Natural killer cell treated with Interleukin-12 subunit alpha and Interleukin-12 subunit beta and Interleukin-15 and Interleukin-18, amount 100 ng/mL, for 72 hours (primary cell): ENCODE results near the gene MKX. TPM values are rescaled to one million over a fixed set of nuclear protein-coding genes. Genes with fewer than 3 reads are reported as not detected.

ENCODE experiments used
- ATAC-seq, 2 donors: fragments of 150-1000 bp; cut with Tn5 transposase in 1 of 2; sonication (Bioruptor Pico), chemical (Tn5 transposase) in 1 of 2; 2 replicates each; pipeline ENCODE4 v1.10.0; 2021
- DNase-seq: peaks from one replicate; pipeline ENCODE4 v3.0.0; 2022; ENCODE audit warnings: low spot score
- H3K27ac Mint-ChIP-seq, 2 donors: 1 replicate in 1 of 2; 2 replicates in 1 of 2; pipeline ENCODE4 v1.8.0; 2022; ENCODE audit warnings: mixed read lengths in 2 of 2, mild to moderate bottlenecking in 1 of 2, moderate library complexity in 1 of 2
- H3K27me3 Mint-ChIP-seq, 2 donors: 1 replicate in 1 of 2; 2 replicates in 1 of 2; pipeline ENCODE4 v1.8.0; 2022; ENCODE audit warnings: mixed read lengths in 2 of 2
- H3K36me3 Mint-ChIP-seq: one replicate; pipeline ENCODE4 v1.8.0; 2022; ENCODE audit warnings: mixed read lengths
- H3K4me1 Mint-ChIP-seq, 2 donors: 1 replicate in 1 of 2; 2 replicates in 1 of 2; pipeline ENCODE4 v1.8.0; 2022; ENCODE audit warnings: low read depth in 2 of 2, mixed read lengths in 2 of 2, mild to moderate bottlenecking in 1 of 2
- H3K4me3 Mint-ChIP-seq: one replicate; pipeline ENCODE4 v1.8.0; 2022; ENCODE audit warnings: mixed read lengths
- H3K9me3 Mint-ChIP-seq: 2 replicates; pipeline ENCODE4 v1.8.0; 2022; ENCODE audit warnings: mixed read lengths
- total RNA-seq, 2 donors: library from RNA; stranded (reverse); gene quantifications; one replicate each; pipeline ENCODE4 v1.2.3, GENCODE V29; 2022

The MKX gene
- total RNA-seq, result under 1 TPM in 1 of 2 donors, not detected in 1; 0.86 TPM

DNA sequence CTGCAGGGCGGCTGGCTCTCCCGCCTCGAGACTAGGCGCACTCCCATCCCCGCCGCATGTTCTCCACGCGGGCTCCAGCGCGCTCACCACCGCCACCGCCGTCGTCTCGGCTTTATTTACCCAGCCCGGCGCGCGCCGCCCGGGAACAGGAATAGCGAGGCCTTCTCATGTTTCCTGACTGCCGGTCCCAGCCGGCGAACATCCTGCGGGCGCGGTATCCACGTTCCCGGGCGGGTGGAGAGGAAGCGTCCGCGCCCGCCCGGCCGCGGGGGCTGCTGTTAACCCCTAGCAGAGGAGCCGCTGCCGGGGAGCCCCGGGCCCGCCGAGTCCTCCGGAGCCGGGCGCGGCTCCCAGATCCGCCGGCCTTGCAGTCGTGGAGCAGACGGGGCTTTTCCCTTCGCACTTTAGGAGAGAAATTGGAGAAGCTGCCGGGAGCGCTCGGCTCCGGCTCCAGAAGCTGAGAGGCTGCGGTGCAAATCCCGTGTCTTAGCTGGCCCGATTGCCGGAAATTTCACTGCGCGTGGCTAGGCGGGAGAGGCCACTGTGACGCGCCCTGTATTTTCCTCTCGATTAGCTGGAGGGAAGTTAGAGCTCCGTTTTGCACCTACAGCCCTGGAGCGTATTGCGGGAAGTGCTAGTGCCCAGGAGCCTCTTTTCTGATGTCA, at the start of gene MKX:
TSS of gene MKX (minus strand) at position 88 of the 665 bp plus-strand sequence. CDS start 2,404 bp downstream, outside the sequence.
- no peaks in the 10 kb centered on the region for H3K36me3 Mint-ChIP-seq
- H3K27me3 Mint-ChIP-seq, result peaks cover 41 to 53% of the 10 kb centered on the region in 2 donors
- H3K27ac Mint-ChIP-seq, result no peak within 1 kb of the TSS
- no peaks in the 10 kb centered on the region for H3K9me3 Mint-ChIP-seq
- peak within 1 kb of the TSS; percentile 46 for H3K4me3 Mint-ChIP-seq
- DNase-seq (no peak), ATAC-seq (no peak)
- H3K4me1 Mint-ChIP-seq, result peaks cover 13 to 16% of the 10 kb centered on the region in 2 donors

DNA sequence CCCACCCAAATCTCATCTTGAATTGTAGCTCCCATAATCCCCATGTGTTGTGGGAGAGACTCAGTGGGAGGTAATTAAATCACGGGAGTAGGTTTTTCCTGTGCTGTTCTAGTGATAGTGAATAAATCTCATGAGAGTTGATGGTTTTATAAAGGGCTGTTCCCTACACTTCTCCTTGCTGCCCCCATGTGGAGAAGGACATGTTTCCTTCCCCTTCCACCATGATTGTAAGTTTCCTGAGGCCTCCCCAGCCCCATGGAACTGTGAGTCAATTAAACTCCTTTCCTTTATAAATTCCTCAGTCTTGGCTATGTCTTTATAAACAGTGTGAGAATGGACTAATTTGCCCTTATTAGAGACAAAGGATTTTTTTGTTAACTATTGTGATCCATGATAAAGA, 48.5 kb upstream of the MKX start:
- H3K27me3 Mint-ChIP-seq, result peaks cover 17 to 58% of the 10 kb centered on the region in 2 donors
- no peak overlapping the region for H3K27ac Mint-ChIP-seq
- no peaks in the 10 kb centered on the region for H3K9me3 Mint-ChIP-seq
- no peak for DNase-seq
- H3K4me3 Mint-ChIP-seq, result no peak overlapping the region
- no peaks in the 10 kb centered on the region for H3K4me1 Mint-ChIP-seq
- H3K36me3 Mint-ChIP-seq, result no peaks in the 10 kb centered on the region
- no peak for ATAC-seq

DNA sequence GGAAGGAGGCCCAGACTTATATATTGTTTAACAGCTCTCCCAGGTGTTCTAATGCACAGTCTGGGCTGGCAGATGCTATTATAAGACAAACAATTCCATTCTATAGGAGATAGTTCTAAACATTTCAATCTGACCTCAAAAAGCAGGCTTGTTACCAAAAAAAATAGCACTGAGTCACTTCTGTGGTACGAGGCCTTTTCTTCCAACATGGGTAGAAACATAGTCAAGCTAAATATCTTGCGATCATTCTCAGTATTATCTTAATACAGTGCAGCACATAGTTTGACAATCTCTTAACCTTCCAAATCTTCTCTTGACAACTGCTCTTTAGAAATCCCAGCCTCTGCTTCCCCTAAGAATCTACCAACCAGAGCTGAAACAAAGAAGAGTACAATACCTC, 46.6 kb upstream of the MKX start:
- no peak overlapping the region for H3K27ac Mint-ChIP-seq
- no peaks in the 10 kb centered on the region for H3K36me3 Mint-ChIP-seq
- H3K4me3 Mint-ChIP-seq, result no peak overlapping the region
- peaks cover 18 to 56% of the 10 kb centered on the region in 2 donors for H3K27me3 Mint-ChIP-seq
- ATAC-seq (no peak), DNase-seq (no peak)
- H3K9me3 Mint-ChIP-seq, result no peaks in the 10 kb centered on the region
- no peaks in the 10 kb centered on the region for H3K4me1 Mint-ChIP-seq

- Mint-ChIP-seq H3K27ac (no peak overlapping the region), H3K27me3 (peaks cover 19 to 43% of the 10 kb centered on the region in 2 donors), H3K4me3 (no peak overlapping the region), H3K4me1 (no peaks in the 10 kb centered on the region), H3K36me3 (peaks cover 7% of the 10 kb centered on the region), H3K9me3 (no peaks in the 10 kb centered on the region)
- DNase-seq (no peak), ATAC-seq (no peak)
Observed at GRCh38 chr10:27784272-27784671, 38.7 kb upstream of the MKX start.

- no peaks in the 10 kb centered on the region for H3K4me1 Mint-ChIP-seq
- DNase-seq (no peak), ATAC-seq (peak in 1 of 2 donors; percentile 46)
- no peak overlapping the region for H3K4me3 Mint-ChIP-seq
- peaks cover 7% of the 10 kb centered on the region for H3K36me3 Mint-ChIP-seq
- H3K9me3 Mint-ChIP-seq, result no peaks in the 10 kb centered on the region
- H3K27me3 Mint-ChIP-seq, result peaks cover 19 to 38% of the 10 kb centered on the region in 2 donors
- H3K27ac Mint-ChIP-seq, result no peak overlapping the region
Observed at GRCh38 chr10:27783660-27784059, 38.0 kb upstream of the MKX start.

GRCh38 chr10:27779462-27780015, 33.9 kb upstream of the MKX start:
- no peak overlapping the region for H3K27ac Mint-ChIP-seq
- ATAC-seq (no peak), DNase-seq (no peak)
- H3K4me3 Mint-ChIP-seq, result no peak overlapping the region
- H3K27me3 Mint-ChIP-seq, result peaks cover 25 to 44% of the 10 kb centered on the region in 2 donors
- H3K36me3 Mint-ChIP-seq, result peaks cover 7% of the 10 kb centered on the region
- no peaks in the 10 kb centered on the region for H3K4me1 Mint-ChIP-seq
- no peaks in the 10 kb centered on the region for H3K9me3 Mint-ChIP-seq

- no peak for ATAC-seq
- Mint-ChIP-seq H3K36me3 (no peaks in the 10 kb centered on the region), H3K4me3 (no peak overlapping the region), H3K4me1 (peaks cover 4 to 9% of the 10 kb centered on the region in 2 donors), H3K9me3 (no peaks in the 10 kb centered on the region), H3K27ac (no peak overlapping the region), H3K27me3 (peaks cover 45 to 59% of the 10 kb centered on the region in 2 donors)
- no peak for DNase-seq
Observed at GRCh38 chr10:27774831-27775230, 29.2 kb upstream of the MKX start.

GRCh38 chr10:27771231-27771630, 25.6 kb upstream of the MKX start:
- Mint-ChIP-seq H3K4me1 (peaks cover 4 to 9% of the 10 kb centered on the region in 2 donors), H3K9me3 (no peaks in the 10 kb centered on the region), H3K36me3 (no peaks in the 10 kb centered on the region), H3K27ac (no peak overlapping the region), H3K27me3 (peaks cover 46 to 67% of the 10 kb centered on the region in 2 donors), H3K4me3 (no peak overlapping the region)
- no peak for DNase-seq
- peak; percentile 74 to 91 for ATAC-seq

DNA sequence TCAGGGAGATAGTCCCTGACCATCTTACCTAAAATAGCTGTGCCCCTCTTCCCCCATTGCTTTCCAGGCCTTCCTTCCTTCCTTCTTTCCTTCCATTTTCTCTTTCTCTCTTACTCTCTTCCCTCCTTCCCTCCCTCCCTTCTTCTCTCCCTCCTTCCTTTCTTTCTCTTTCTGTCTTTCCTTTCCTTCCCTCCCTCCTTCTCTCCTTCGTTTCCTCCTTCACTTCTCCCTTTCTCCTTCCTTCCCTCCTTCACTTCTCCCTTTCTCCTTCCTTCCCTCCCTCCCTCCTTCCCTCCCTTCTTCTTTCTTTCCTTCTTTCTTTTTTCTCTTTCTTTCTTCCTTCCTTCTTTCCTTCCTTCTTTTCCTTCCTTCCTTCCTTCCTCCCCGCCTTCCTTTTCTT, 24.6 kb upstream of the MKX start:
- H3K27me3 Mint-ChIP-seq, result peaks cover 46 to 65% of the 10 kb centered on the region in 2 donors
- H3K9me3 Mint-ChIP-seq, result no peaks in the 10 kb centered on the region
- H3K4me1 Mint-ChIP-seq, result peaks cover 4 to 9% of the 10 kb centered on the region in 2 donors
- no peaks in the 10 kb centered on the region for H3K36me3 Mint-ChIP-seq
- DNase-seq (no peak), ATAC-seq (no peak)
- no peak overlapping the region for H3K4me3 Mint-ChIP-seq
- H3K27ac Mint-ChIP-seq, result no peak overlapping the region

- Mint-ChIP-seq H3K27me3 (peaks cover 14 to 48% of the 10 kb centered on the region in 2 donors), H3K27ac (no peak overlapping the region), H3K4me1 (no peaks in the 10 kb centered on the region), H3K36me3 (no peaks in the 10 kb centered on the region), H3K4me3 (no peak overlapping the region), H3K9me3 (no peaks in the 10 kb centered on the region)
- ATAC-seq, result no peak
- DNase-seq, result no peak
Observed at GRCh38 chr10:27760867-27761266, 15.2 kb upstream of the MKX start.

- Mint-ChIP-seq H3K27ac (no peak overlapping the region), H3K27me3 (peaks cover 14 to 48% of the 10 kb centered on the region in 2 donors), H3K36me3 (no peaks in the 10 kb centered on the region), H3K9me3 (no peaks in the 10 kb centered on the region), H3K4me3 (no peak overlapping the region), H3K4me1 (no peaks in the 10 kb centered on the region)
- DNase-seq (no peak), ATAC-seq (no peak)
Observed at GRCh38 chr10:27759483-27760272, 14.1 kb upstream of the MKX start.

DNA sequence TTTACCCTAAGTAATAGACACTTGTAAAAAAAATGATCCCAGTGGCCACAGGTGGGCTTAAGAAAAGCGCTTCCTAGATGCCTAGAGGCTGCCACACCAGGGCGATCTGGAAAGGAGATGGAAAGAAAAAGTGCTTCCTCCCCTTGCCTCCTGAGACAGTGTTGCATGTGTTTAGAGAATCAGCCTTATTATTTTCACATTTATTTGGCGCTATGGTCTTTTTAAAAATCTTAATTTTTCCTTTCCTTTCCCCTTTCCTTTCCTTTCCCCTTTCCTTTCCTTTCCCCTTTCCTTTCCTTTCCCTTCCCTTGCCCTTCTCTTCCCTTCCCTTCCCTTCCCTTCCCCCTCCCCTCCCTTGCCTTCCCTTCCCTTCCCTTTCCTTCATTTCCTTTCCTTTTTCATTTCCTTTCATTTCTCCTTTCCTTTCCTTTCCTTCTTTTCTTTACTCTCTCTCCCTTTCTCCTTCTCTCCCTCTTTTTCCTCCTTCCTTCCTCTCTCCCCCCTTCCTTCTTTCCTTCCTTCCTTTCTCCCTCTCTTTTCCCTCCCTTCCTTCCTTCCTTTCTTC, 7.1 kb upstream of the MKX start:
- Mint-ChIP-seq H3K36me3 (no peaks in the 10 kb centered on the region), H3K27me3 (peaks cover 39 to 58% of the 10 kb centered on the region in 2 donors), H3K27ac (no peak overlapping the region), H3K4me1 (no peaks in the 10 kb centered on the region), H3K4me3 (no peak overlapping the region), H3K9me3 (no peaks in the 10 kb centered on the region)
- ATAC-seq (no peak), DNase-seq (no peak)

DNA sequence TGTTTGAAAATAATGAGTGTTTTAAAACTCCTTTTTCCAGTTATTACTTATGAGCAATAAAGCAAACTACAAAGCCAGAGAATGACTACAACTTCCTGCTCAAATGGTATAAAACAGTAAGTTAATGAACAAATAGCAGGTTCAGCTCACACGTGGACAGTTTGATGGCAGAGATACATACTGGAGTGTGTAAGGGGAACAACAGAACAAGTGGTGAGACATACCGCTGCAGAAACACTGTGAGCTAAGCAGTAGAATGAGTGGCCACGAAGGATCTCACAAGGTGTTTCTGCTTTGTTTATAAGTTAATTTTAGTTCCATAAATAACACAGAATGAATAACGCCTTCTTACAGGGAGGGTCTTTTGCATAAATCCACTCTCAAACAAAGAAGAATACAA, 3.0 kb upstream of the MKX start:
- Mint-ChIP-seq H3K4me3 (no peak overlapping the region), H3K9me3 (no peaks in the 10 kb centered on the region), H3K27ac (no peak overlapping the region), H3K27me3 (peaks cover 55 to 74% of the 10 kb centered on the region in 2 donors), H3K4me1 (peaks cover 13 to 16% of the 10 kb centered on the region in 2 donors), H3K36me3 (no peaks in the 10 kb centered on the region)
- ATAC-seq, result no peak
- no peak for DNase-seq

DNA sequence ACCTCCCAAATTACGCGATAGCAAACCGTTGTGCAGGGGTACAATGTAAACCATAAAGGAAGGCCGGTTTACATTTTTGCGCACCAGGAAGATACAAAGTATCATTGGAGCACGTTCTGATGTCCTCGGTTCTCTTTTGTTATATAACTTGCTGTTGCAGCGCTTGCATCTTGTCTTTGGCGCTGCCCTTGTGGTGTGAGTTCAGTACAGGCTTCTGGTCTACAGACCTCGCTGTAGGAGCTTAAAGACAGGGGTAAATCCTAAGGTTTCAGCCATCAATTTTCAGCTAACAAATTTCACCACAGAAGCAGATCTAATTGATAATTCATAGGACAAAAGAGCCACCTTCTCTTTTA, 1.5 kb upstream of the MKX start:
- H3K27me3 Mint-ChIP-seq, result peaks cover 51 to 61% of the 10 kb centered on the region in 2 donors
- DNase-seq (no peak), ATAC-seq (no peak)
- H3K4me3 Mint-ChIP-seq, result no peak overlapping the region
- H3K9me3 Mint-ChIP-seq, result no peaks in the 10 kb centered on the region
- peaks cover 13 to 16% of the 10 kb centered on the region in 2 donors for H3K4me1 Mint-ChIP-seq
- H3K27ac Mint-ChIP-seq, result no peak overlapping the region
- no peaks in the 10 kb centered on the region for H3K36me3 Mint-ChIP-seq
